ENCODE data around the gene TMEM269.

Gene TMEM269

GRCh38 chr1:42821690-42822089 is 36.9 kb downstream of the TMEM269 start:
- no peak for DNase-seq (ENCODE audit: low read depth, low spot score)

GRCh38 chr1:42822800-42823392 is 38.1 kb downstream of the TMEM269 start:
- no peak for DNase-seq (ENCODE audit: low read depth, low spot score)

- no peak for DNase-seq (ENCODE audit: low read depth, low spot score)
Observed at GRCh38 chr1:42824481-42825035, 39.8 kb downstream of the TMEM269 start.

- DNase-seq (ENCODE audit: low read depth, low spot score) = no peak
Observed at GRCh38 chr1:42825036-42825851, 40.5 kb downstream of the TMEM269 start.

GRCh38 chr1:42830631-42831030 is 45.8 kb downstream of the TMEM269 start:
- DNase-seq (ENCODE audit: low read depth, low spot score) = no peak

- no peak for DNase-seq (ENCODE audit: low read depth, low spot score)
Observed at GRCh38 chr1:42831273-42831672, 46.5 kb downstream of the TMEM269 start.

- DNase-seq (ENCODE audit: low read depth, low spot score) = no peak
Observed at GRCh38 chr1:42832641-42833240, 48.0 kb downstream of the TMEM269 start.

- DNase-seq (ENCODE audit: low read depth, low spot score) = no peak
Observed at GRCh38 chr1:42833981-42834380, 49.2 kb downstream of the TMEM269 start.

- DNase-seq (ENCODE audit: low read depth, low spot score) = no peak
Observed at GRCh38 chr1:42834803-42835202, 50.0 kb downstream of the TMEM269 start.

GRCh38 chr1:42835422-42835821 is 50.6 kb downstream of the TMEM269 start:
- DNase-seq (ENCODE audit: low read depth, low spot score) = no peak

GRCh38 chr1:42837709-42838108 is 52.9 kb downstream of the TMEM269 start:
- no peak for DNase-seq (ENCODE audit: low read depth, low spot score)

GRCh38 chr1:42838482-42839190 is 53.8 kb downstream of the TMEM269 start:
- no peak for DNase-seq (ENCODE audit: low read depth, low spot score)

GRCh38 chr1:42841010-42841409 is 56.2 kb downstream of the TMEM269 start:
- no peak for DNase-seq (ENCODE audit: low read depth, low spot score)

- DNase-seq (ENCODE audit: low read depth, low spot score) = no peak
Observed at GRCh38 chr1:42841440-42842147, 56.8 kb downstream of the TMEM269 start.

- DNase-seq (ENCODE audit: low read depth, low spot score) = no peak
Observed at GRCh38 chr1:42844592-42845140, 59.9 kb downstream of the TMEM269 start.

GRCh38 chr1:42845193-42845592 is 60.4 kb downstream of the TMEM269 start:
- no peak for DNase-seq (ENCODE audit: low read depth, low spot score)

GRCh38 chr1:42845866-42846256 is 61.1 kb downstream of the TMEM269 start:
- no peak for DNase-seq (ENCODE audit: low read depth, low spot score)

- DNase-seq (ENCODE audit: low read depth, low spot score) = peak; percentile 98
Observed at GRCh38 chr1:42846257-42847110, 61.7 kb downstream of the TMEM269 start, which contains the start of gene ZNF691. Gene ZNF691, plus strand, starts transcription at chr1:42846613. Its CDS starts 3,046 bp downstream, at chr1:42849659.

- no peak for DNase-seq (ENCODE audit: low read depth, low spot score)
Observed at GRCh38 chr1:42847111-42847595, 62.4 kb downstream of the TMEM269 start.

Data from iPS DF 19.7 (cell line).